HG03378 (cell line): ENCODE results near the gene AFF3.
"Not testable (repeated sequence)": the region's sequence is repeated elsewhere in the genome, so short reads cannot be mapped to it uniquely, and the experiment has no call there.

Experiments used
- ATAC-seq: cut with Tn5 transposase; IDR thresholded peaks from one replicate; pipeline ENCODE4 v1.9.1; 2021; ENCODE audit warnings: mild to moderate bottlenecking, moderate library complexity; ENCODE audit not compliant: unreplicated experiment

The AFF3 gene

DNA sequence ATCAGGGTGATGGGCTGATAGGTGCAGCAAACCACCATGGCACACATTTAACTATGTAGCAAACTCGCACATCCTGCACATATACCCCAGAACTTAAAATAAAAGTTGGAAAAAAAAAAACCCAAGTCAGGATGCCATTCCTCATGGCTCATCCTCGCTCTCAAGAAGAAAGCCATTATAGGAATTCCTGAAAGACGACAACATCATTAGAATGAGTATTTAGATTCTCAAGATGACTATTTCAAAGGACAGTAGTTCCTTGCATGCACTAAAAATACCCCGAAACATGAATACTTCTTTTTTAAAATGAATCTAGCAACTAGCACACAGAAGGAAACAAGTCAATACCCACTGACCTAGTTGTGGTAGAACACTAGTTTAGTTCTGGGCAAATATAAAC, 366.8 kb downstream of the AFF3 start:
- no peak for ATAC-seq

DNA sequence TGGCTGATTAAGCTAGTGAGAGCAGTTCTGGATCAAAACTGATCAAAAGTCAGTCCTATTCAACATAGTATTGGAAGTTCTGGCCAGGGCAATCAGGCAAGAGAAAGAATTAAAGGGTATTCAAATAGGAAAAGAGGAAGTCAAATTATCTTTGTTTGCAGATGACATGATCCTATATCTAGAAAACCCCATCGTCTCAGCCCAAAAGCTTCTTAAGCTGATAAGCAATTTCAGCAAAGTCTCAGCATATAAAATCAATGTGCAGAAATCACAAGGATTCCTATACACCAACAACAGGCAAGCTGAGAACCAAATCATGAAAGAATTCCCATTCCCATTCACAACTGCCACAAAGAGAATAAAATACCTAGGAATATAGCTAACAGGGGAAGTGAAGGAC, 368.7 kb downstream of the AFF3 start:
- ATAC-seq = not testable (repeated sequence)

- no peak for ATAC-seq
Measured at GRCh38 chr2:99772591-99773331, 369.6 kb downstream of the AFF3 start.

DNA sequence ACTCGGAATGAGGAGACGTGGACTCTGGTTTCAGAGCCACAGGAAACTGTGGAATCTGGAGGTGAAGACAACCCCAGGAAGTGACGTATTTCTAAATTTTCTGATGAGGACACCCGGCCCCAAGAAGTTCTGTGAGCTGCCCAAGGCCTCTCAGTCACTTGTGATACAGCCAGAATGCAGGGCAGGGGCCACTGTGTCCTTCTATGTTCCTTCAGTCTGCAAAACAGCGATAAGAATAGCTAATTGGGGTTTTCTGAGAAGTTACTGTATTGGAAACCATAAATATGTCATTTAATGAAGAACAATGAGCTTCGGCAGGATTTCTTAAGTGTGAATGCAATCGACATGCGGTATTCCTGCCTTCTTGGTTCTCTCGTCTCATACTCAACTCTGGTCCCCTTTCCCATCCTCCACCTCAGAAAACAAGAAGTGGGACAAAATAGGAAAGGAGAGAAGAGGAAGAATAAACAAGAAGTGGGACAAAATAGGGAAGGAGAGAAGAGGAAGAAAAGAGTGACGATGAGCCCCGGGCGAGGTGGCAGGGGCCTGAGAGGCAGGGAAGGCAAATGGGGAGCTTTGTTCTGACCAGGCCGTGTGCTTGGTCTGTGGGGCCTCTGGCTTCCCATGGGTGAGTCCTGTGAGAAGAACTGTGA, 370.6 kb downstream of the AFF3 start:
- ATAC-seq = no peak

DNA sequence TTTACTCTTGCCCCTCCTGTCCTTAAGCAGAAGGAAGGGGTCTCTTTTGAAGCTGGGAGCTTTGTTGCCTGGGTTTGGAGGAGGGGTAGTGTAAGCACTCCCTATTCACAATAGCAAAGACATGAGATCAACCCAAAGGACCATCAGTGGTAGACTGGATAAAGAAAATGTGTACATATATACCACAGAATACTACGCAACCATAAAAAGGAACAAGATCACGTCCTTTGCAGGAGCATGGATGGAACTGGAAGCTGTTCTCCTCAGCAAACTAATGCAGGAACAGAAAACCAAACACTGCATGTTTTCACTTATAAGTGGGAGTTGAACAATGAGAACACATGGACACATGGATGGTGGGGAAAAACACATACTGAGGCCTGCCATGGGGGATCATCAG, 371.5 kb downstream of the AFF3 start:
- ATAC-seq = no peak

DNA sequence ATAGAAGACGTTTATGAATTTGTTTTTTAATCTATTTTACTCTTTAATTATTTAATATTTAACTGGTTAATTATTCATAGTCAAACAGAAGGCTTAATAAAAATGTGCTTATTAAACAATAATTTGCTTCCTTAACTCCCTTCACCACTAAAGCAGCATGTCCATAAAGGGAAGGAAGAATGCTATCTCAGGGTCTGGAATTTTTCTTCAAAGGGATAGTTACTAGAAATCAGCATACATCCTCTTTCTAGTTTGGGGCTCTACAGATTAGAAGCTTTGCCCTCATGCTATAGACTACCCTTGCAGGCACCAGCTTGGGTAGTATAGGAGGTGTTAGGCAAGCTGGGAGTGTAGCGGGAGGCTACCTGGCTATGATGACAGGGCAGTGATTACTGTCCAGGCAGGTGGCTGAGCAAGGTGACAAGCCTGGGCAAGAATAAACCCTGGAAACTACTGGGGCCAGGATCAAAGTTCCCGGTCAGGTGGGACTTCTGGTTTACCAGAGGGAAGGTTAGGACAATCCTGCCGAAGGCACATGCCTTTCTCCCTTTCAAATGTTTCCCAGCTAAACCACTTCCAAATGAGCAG, 376.6 kb downstream of the AFF3 start:
- no peak for ATAC-seq

GRCh38 chr2:99763764-99764163, 378.6 kb downstream of the AFF3 start:
- no peak for ATAC-seq

DNA sequence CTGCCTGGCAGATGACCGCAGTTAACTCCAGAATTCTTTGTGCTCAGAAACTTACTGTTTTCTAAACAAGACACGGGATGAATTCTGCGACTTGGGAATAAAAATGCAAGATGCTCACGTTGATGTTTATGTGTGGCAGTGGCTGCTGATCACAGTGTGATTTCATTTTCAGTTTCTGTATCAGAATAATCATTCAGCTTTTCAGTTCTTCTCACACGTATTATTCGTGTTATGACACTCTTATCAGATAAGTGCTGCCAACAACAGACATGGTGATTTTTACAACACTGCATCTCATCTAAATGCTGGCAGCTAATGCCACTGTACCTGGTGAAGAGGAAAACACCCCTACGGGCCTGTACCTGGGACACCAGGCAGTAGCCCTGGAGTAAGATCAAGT, 379.7 kb downstream of the AFF3 start:
- no peak for ATAC-seq

GRCh38 chr2:99757611-99758114, 384.7 kb downstream of the AFF3 start:
- ATAC-seq = no peak

DNA sequence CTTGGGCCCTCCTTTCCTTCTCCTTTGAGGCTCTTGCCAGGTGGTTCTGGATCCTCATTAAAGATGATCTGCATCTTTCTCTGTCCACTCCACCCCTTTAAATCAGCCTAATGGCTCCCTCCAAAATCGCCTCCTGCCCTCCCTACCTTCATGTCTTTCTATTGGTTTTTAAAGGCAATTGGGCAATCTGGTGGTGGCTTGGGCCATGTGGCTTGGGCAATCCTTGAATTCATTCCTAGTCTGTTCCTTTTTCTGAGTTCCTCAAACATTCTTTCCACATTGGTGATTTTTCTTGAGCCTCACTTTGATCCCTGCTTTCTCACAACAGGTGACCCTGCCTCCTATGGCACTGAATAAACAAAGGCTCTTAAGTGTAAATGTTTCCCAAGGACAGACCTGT, 386.3 kb downstream of the AFF3 start:
- no peak for ATAC-seq

DNA sequence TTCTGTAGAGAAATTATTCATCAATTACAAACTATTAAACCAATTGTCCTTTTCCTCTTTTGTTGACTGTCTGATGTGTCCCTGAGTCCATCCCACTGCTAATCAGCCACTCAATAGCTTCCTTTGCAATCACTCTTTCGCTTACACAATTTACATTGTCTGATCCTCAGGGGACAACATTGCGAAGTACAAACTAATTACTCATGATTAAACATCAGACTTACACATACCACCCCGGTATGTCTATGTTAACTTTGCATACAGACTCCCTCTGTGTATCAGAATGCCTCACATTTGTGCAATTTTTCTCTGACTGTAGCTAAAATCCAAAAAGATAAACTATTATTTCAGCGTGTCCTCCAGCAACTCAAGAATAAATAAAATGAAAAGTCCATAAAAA, 388.2 kb downstream of the AFF3 start:
- no peak for ATAC-seq

DNA sequence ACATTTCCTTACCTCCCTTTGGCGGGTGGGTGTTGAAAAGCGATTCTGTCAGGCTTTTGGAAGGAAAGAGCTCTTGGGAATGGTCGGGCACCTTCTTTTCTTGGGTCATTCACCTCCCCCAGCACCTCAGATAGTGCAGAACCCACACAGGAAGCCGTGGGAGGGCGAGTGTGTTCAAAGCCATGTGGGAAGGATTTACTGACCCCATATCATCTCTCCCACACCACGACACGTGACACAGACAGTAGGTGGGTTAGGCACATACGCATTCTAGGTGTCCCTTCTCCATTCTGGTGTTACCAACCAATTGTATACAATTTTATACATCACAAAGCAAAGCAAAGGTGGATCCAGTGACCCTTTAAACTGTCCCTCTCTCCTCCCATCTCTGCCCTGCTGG, 388.9 kb downstream of the AFF3 start:
- ATAC-seq = no peak

DNA sequence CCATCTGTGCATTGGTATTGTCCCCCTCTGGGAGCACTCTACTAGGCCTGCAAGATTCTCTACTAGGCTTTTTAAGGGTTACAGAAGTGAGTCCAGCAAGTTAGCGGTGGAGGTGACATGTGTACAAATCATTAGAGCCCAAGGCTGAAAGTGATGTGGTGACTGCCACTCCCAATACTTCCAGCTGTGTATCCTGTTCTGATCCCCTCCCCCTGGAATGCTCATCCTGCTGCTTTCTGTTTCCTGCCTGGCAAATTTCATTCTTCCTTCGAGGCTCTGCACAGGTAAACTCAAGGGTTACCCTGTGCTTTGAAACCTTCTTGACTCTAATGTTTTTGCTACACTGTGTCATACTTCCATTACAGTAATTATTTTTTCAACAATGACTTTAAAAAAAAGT, 394.0 kb downstream of the AFF3 start:
- ATAC-seq = no peak

- ATAC-seq = no peak
Measured at GRCh38 chr2:99747842-99748241, 394.5 kb downstream of the AFF3 start.

DNA sequence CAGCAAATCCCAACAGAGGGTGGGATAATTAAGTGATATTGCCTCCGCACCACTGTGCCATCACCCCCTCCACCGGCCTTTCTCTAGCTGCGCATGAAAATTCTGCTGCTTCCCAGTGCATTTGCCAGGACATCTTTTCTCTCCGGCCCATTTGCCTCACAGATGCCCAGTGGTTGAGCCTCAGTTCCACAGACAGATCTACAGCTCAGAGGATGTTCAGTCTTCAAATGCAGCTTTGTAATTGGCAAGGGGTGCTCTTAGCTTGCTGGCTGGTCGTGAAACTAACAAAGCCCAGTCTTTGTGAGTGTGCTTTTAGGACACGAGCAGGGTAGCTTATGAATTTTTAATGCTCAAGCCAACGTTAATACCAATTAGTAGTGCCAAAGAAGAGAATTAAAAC, 399.2 kb downstream of the AFF3 start:
- ATAC-seq = no peak

- ATAC-seq = no peak
Measured at GRCh38 chr2:99737537-99737936, 404.9 kb downstream of the AFF3 start.

GRCh38 chr2:99735753-99736152, 406.6 kb downstream of the AFF3 start:
- ATAC-seq = no peak

DNA sequence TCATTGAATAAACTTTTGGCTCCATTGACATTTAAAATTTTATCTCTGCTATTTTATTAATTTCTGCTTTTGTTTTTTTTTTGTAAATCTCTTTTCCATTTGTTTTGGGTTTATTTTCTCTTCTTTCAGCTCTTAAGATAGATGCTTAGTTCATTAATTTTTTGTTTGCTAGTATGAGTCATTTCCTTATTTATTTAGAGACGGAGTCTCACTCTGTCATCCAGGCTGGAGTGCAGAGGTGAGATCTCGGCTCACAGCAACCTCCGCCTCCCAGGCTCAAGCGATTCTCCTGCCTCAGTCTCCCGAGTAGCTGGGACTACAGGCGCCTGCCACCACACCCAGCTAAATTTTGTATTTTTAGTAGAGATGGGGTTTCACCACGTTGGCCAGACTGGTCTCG, 407.1 kb downstream of the AFF3 start:
- not testable (repeated sequence) for ATAC-seq

DNA sequence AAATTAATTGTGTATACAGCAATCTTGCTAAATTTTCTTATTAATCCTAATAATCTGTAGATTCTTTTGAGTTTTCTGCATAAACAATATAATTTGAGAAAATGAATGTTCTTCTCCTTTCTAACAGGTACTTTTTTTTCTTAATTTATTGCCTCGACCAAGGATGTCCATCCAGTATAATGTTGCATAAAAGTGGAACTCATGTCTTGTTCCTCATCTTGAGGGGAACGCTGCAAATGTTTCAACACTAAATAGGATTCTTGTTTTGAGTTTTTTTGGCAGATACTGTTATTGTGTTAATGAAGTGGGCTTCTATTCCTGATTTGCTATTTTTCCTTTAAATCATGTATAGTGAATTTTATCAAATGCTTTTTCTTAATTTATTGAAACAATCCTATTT, 408.2 kb downstream of the AFF3 start:
- ATAC-seq = no peak

GRCh38 chr2:99729104-99730025, 413.0 kb downstream of the AFF3 start:
- no peak for ATAC-seq

DNA sequence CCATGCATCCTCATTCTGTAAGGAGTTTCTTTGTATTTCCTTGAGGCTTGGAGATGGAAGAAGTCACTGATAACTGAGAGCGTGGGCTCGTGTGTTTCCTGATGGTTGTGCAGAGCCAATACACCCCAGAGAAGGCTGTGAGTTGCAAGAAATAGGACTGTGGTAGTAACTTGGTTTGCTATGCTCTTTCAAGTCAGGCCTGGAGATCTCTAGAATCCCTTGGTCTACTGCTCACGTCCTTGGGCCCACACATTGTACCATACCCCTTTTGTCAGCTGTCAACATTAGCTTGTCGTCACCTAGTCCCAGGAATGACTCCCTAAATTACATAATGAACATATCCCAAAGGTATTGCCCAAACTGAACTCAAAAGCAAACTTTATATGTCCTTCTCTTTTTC, 414.2 kb downstream of the AFF3 start:
- no peak for ATAC-seq
